GM12891 (cell line): ENCODE results near the gene TMEM87A.

Experiments used
- PAX5 ChIP-seq: IDR thresholded peaks from 2 replicates; pipeline ENCODE4 v1.6.1; 2011; ENCODE audit warnings: low read length, moderate library complexity, mild to moderate bottlenecking; ENCODE audit not compliant: insufficient read depth, severe bottlenecking
- POLR2A ChIP-seq: IDR thresholded peaks from 2 replicates; pipeline ENCODE4 v1.6.1; 2011; ENCODE audit warnings: low read depth, low read length, control low read depth
- POLR2AphosphoS5 ChIP-seq: IDR thresholded peaks from 2 replicates; pipeline ENCODE4 v1.6.1; 2011; ENCODE audit warnings: low read depth, low read length, control low read depth
- SPI1 ChIP-seq: IDR thresholded peaks from 2 replicates; pipeline ENCODE4 v1.6.1; 2011; ENCODE audit warnings: low read depth, low read length, control low read depth
- TAF1 ChIP-seq: IDR thresholded peaks from 2 replicates; pipeline ENCODE4 v1.6.1; 2011; ENCODE audit warnings: low read depth, low read length, control low read depth

GRCh38 chr15:42319206-42319605 is 46.0 kb upstream of the TMEM87A start:
- TF ChIP-seq PAX5 (no peak), POLR2A (no peak), POLR2AphosphoS5 (no peak), SPI1 (no peak), TAF1 (no peak)
